A549 treated with CORT108297 at 1 μM for 4 hours (cell line): ENCODE measurements around the gene DNER. TPM values are rescaled to one million over a fixed set of nuclear protein-coding genes. Genes with fewer than 3 reads are reported as not detected.

Experiments
- total RNA-seq: library from RNA; stranded (reverse); fragments of 200-300 nt; extraction: Qiagen RNA extraction; gene quantifications from 5 replicates; pipeline ENCODE4 v1.2.3, GENCODE V29; 2022

The DNER gene
- total RNA-seq, result 6.2 to 10.2 TPM (median 7.2 TPM) in 5 replicates

DNA sequence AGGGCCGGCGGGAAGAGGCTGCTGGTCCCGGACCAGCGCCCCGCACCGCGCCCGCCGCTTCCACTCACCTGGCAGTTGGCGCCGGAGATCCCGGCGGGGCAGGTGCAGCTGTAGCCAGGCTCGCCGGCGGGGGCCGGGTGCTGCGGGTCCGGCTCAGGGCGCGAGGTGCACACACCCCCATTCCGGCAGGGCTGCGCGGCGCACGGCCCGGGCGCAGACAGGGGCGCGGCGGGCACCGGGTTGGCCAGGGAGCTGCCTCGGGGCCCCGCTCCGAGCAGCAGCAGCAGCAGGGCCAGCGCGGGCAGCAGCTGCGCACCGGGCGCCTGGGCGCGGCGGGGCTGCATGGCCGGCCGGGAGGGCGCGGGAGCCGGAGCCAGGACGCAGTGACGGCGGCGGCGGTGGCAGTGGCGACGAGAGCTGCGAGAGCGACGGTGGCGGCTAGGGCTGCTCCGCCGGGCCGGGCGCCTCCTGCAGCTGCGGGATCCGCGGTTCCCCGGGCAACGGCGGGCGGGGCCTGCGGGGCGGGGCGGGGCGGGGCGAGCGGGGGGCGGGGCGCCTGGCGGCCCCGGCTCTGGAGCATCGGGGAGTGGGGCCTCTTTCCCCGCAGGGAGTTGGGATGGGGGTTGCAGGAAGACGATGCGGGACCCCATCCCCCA, at the start of gene DNER:
DNER (minus strand) TSS at position 476 of the 656 bp plus-strand sequence; CDS start at position 344, 132 bp downstream.

Other genes with a start within 250 kb of the DNER start
- 65.4 to 124 TPM (median 86.2 TPM) in 5 replicates for gene TRIP12, start 207.5 kb upstream of the DNER start, total RNA-seq
- 0.89 to 1.4 TPM (median 1.3 TPM) in 5 replicates for gene FBXO36, start 207.9 kb upstream of the DNER start, total RNA-seq